PC-3 (cell line): ENCODE data around the gene PLEKHA3. TPM values are rescaled to one million over a fixed set of nuclear protein-coding genes. Genes with fewer than 3 reads are reported as not detected.
A peak's percentile ranks its signal among the peaks of the same experiment; 100 is the strongest.

Experiments
- ATAC-seq: fragments of 200-7000 bp; cut with Tn5 transposase; 2 replicates; pipeline ENCODE4 v1.9.1; 2020; ENCODE audit warnings: mild to moderate bottlenecking, moderate library complexity
- BruUV-seq: library from RNA; stranded (reverse); fragments of 400-500 nt; replicated peaks from 2 replicates; lab custom pipeline; 2021; lab: Mats Ljungman, UMichigan
- CTCF ChIA-PET: fragments of 300-600 bp; sonication (Branson Sonifier 250); formaldehyde crosslinking; loops from one replicate; lab custom pipeline; 2022; ENCODE audit warnings: antibody characterized with exemption; lab: Charles Lee
- POLR2A ChIA-PET: fragments of 300-600 bp; sonication (Branson Sonifier 250); formaldehyde crosslinking; loops from one replicate; lab custom pipeline; 2022; ENCODE audit warnings: antibody characterized with exemption; ENCODE audit not compliant: unreplicated experiment; lab: Charles Lee
- DNase-seq: peaks from one replicate; pipeline ENCODE4 v3.0.0-alpha.2; 2015
- H2AFZ ChIP-seq: fragments of 300-600 bp; sonication (generic); 2 replicates; pipeline ENCODE4 v1.6.0; 2016; ENCODE audit warnings: antibody characterized with exemption, low read length
- H3F3A ChIP-seq: fragments of 300-600 bp; sonication (generic); one replicate; pipeline ENCODE4 v1.6.0; 2017; ENCODE audit warnings: antibody characterized with exemption, low read length, control low read depth, mild to moderate bottlenecking; ENCODE audit not compliant: unreplicated experiment
- H3K27ac ChIP-seq: fragments of 300-600 bp; sonication (generic); 2 replicates; pipeline ENCODE4 v1.5.1; 2016; ENCODE audit warnings: mild to moderate bottlenecking, low read length
- H3K27me3 ChIP-seq: fragments of 300-600 bp; sonication (generic); 2 replicates; pipeline ENCODE4 v1.6.1; 2016; ENCODE audit warnings: low read length, mixed read lengths
- H3K36me3 ChIP-seq: fragments of 300-600 bp; sonication (generic); 2 replicates; pipeline ENCODE4 v1.6.1; 2016; ENCODE audit warnings: low read depth, mixed run types, low read length, mixed read lengths
- H3K4me1 ChIP-seq: fragments of 300-600 bp; sonication (generic); 2 replicates; pipeline ENCODE4 v1.5.1; 2016; ENCODE audit warnings: low read length; ENCODE audit not compliant: insufficient read depth
- H3K4me2 ChIP-seq: fragments of 300-600 bp; sonication (generic); 2 replicates; pipeline ENCODE4 v1.6.0; 2016; ENCODE audit warnings: low read length
- H3K4me3 ChIP-seq: fragments of 300-600 bp; sonication (generic); 2 replicates; pipeline ENCODE4 v1.5.1; 2016; ENCODE audit warnings: mild to moderate bottlenecking, low read length, mixed read lengths
- H3K79me2 ChIP-seq: fragments of 300-600 bp; sonication (generic); 2 replicates; pipeline ENCODE4 v1.6.1; 2017; ENCODE audit warnings: low read length, mixed read lengths
- H3K9ac ChIP-seq: fragments of 300-600 bp; sonication (generic); 2 replicates; pipeline ENCODE4 v1.6.0; 2016; ENCODE audit warnings: mild to moderate bottlenecking, low read length
- H3K9me2 ChIP-seq: fragments of 300-600 bp; sonication (generic); replicated peaks from 2 replicates; pipeline ENCODE4 v1.6.1; 2016; ENCODE audit warnings: mixed run types, low read length, mixed read lengths
- H3K9me3 ChIP-seq: fragments of 300-600 bp; sonication (generic); 2 replicates; pipeline ENCODE4 v1.6.1; 2016; ENCODE audit warnings: low read length, mixed read lengths
- H4K20me1 ChIP-seq: fragments of 300-600 bp; sonication (generic); 2 replicates; pipeline ENCODE4 v1.6.1; 2016; ENCODE audit warnings: low read length, mixed read lengths
- EZH2 ChIP-seq: fragments of 300-600 bp; sonication (generic); IDR thresholded peaks from one replicate; pipeline ENCODE4 v1.6.1; 2017; ENCODE audit warnings: antibody characterized with exemption, mild to moderate bottlenecking, low read length; ENCODE audit not compliant: unreplicated experiment
- EZH2phosphoT487 ChIP-seq: fragments of 300-600 bp; sonication (generic); IDR thresholded peaks from 2 replicates; pipeline ENCODE4 v1.6.1; 2018; ENCODE audit warnings: mild to moderate bottlenecking, antibody characterized with exemption, low read length, borderline replicate concordance
- intact Hi-C: fragments of 100-400 bp; cut with micrococcal nuclease; formaldehyde crosslinking; loops from 2 replicates; pipeline ENCODE4 v1.9.0; 2023
- total RNA-seq: library from RNA; depleted of rRNA; stranded (reverse); fragments of >200 nt; gene quantifications from 2 replicates; pipeline ENCODE4 v1.2.3, GENCODE V29; 2014
- TF ChIP-seq, protein P1 (sequence below): fragments of 300-600 bp; sonication (generic); conservative IDR thresholded peaks from 2 replicates; pipeline ENCODE4 v1.5.1; 2017; ENCODE audit warnings: antibody characterized with exemption, low read depth, mild to moderate bottlenecking, low read length

Gene PLEKHA3
- total RNA-seq, 1 experiment from 2014 or later, result 16.7 TPM

- H3K79me2 ChIP-seq, result no peaks in the 10 kb centered on the region
- H3F3A ChIP-seq, result no peaks in the 10 kb centered on the region
- H3K27me3 ChIP-seq, result no peaks in the 10 kb centered on the region
- ATAC-seq (no peak), DNase-seq (no peak)
- ChIA-PET CTCF (no interaction called here), POLR2A (interaction anchor here (0.6 kb wide), 1 partner anchor 77 kb away, joined by 5 read pairs; no protein-coding TSS in a partner anchor)
- H4K20me1 ChIP-seq, result no peaks in the 10 kb centered on the region
- intact Hi-C loops, result no loop called here
- H3K9me3 ChIP-seq, result no peaks in the 10 kb centered on the region
- H3K4me2 ChIP-seq, result no peak overlapping the region
- BruUV-seq, result no TSS peak
- H3K36me3 ChIP-seq, result peaks cover 7% of the 10 kb centered on the region; the same call in 1 of the 2 replicates
- H3K4me1 ChIP-seq, result peaks cover 22% of the 10 kb centered on the region
- H3K27ac ChIP-seq, result no peak overlapping the region
- TF ChIP-seq EZH2phosphoT487 (no peak), EZH2 (no peak)
- TF ChIP-seq, protein P1, sequence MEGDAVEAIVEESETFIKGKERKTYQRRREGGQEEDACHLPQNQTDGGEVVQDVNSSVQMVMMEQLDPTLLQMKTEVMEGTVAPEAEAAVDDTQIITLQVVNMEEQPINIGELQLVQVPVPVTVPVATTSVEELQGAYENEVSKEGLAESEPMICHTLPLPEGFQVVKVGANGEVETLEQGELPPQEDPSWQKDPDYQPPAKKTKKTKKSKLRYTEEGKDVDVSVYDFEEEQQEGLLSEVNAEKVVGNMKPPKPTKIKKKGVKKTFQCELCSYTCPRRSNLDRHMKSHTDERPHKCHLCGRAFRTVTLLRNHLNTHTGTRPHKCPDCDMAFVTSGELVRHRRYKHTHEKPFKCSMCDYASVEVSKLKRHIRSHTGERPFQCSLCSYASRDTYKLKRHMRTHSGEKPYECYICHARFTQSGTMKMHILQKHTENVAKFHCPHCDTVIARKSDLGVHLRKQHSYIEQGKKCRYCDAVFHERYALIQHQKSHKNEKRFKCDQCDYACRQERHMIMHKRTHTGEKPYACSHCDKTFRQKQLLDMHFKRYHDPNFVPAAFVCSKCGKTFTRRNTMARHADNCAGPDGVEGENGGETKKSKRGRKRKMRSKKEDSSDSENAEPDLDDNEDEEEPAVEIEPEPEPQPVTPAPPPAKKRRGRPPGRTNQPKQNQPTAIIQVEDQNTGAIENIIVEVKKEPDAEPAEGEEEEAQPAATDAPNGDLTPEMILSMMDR, result no peak
- no peaks in the 10 kb centered on the region for H3K9me2 ChIP-seq
- H2AFZ ChIP-seq, result no peak overlapping the region
- no peak overlapping the region for H3K4me3 ChIP-seq
- H3K9ac ChIP-seq, result no peak overlapping the region
Measured at GRCh38 chr2:178508646-178509045, 28.4 kb downstream of the PLEKHA3 start.

DNA sequence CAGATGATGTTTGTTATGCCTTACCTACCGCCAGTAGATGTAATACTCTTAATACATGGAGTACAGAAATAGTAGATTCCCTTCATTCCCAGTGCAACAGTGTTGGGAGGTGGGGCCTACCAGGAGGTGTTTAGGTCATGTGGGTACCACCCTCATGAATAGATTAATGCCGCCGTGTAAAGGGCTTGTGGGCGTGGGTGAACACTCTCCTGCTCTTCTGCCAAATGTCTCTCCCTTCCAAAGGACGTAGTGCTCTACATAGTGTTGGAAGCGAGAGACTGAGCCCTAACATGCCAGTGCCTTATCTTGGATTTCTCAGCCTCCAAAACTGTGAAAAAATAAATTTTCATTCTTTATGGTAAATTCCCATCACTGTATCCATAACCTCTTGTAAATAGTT, 30.1 kb downstream of the PLEKHA3 start:
- ChIA-PET CTCF (no interaction called here), POLR2A (no interaction called here)
- Histone ChIP-seq H3K4me2 (no peak overlapping the region), H3K9me3 (no peaks in the 10 kb centered on the region), H3K9me2 (no peaks in the 10 kb centered on the region), H3K4me3 (no peak overlapping the region), H3K4me1 (peaks cover 40% of the 10 kb centered on the region), H4K20me1 (no peaks in the 10 kb centered on the region), H2AFZ (no peak overlapping the region), H3K27ac (no peak overlapping the region), H3K27me3 (no peaks in the 10 kb centered on the region), H3K36me3 (no peaks in the 10 kb centered on the region), H3K79me2 (no peaks in the 10 kb centered on the region), H3K9ac (no peak overlapping the region), H3F3A (peaks cover 5% of the 10 kb centered on the region)
- BruUV-seq, result no TSS peak
- TF ChIP-seq EZH2, result no peak
- no peak for TF ChIP-seq EZH2phosphoT487
- TF ChIP-seq, protein P1, result no peak
- ATAC-seq (no peak), DNase-seq (no peak)
- intact Hi-C loops, result no loop called here

- Histone ChIP-seq H3F3A (peaks cover 5% of the 10 kb centered on the region), H3K79me2 (no peaks in the 10 kb centered on the region), H4K20me1 (no peaks in the 10 kb centered on the region), H2AFZ (no peak overlapping the region), H3K4me2 (0 out of 2 replicates have a peak overlapping the region, but pooled peaks have one; percentile 14), H3K36me3 (no peaks in the 10 kb centered on the region), H3K4me1 (peaks cover 37% of the 10 kb centered on the region), H3K4me3 (no peak overlapping the region), H3K27me3 (no peaks in the 10 kb centered on the region), H3K9me2 (no peaks in the 10 kb centered on the region), H3K9me3 (no peaks in the 10 kb centered on the region), H3K27ac (no peak overlapping the region), H3K9ac (no peak overlapping the region)
- POLR2A ChIA-PET, result interaction anchor here (0.6 kb wide), 1 partner anchor 24 kb away, joined by 6 read pairs; no protein-coding TSS in a partner anchor
- TF ChIP-seq EZH2phosphoT487, result no peak
- TF ChIP-seq, protein P1, result peak; percentile 44; the same call in 1 of the 2 replicates
- CTCF ChIA-PET, result no interaction called here
- BruUV-seq, result no TSS peak
- peak; percentile 83 for ATAC-seq
- DNase-seq, result peak; percentile 86
- intact Hi-C loops, result no loop called here
Measured at GRCh38 chr2:178512484-178512883, 32.2 kb downstream of the PLEKHA3 start.
